Fibroblast of skin of abdomen (primary cell): Measurements from ENCODE around the gene TENT4B.

Source experiments
- DNase-seq: peaks from one replicate; pipeline ENCODE4 v3.0.0-alpha.2; 2013

Gene TENT4B

GRCh38 chr16:50198802-50199403 lies 45.8 kb downstream of the TENT4B start:
- DNase-seq: no peak

- DNase-seq: no peak
Observed at GRCh38 chr16:50201787-50202186, 48.7 kb downstream of the TENT4B start.

- peak; percentile 96 for DNase-seq
Observed at GRCh38 chr16:50202926-50203624, 50.0 kb downstream of the TENT4B start.

DNA sequence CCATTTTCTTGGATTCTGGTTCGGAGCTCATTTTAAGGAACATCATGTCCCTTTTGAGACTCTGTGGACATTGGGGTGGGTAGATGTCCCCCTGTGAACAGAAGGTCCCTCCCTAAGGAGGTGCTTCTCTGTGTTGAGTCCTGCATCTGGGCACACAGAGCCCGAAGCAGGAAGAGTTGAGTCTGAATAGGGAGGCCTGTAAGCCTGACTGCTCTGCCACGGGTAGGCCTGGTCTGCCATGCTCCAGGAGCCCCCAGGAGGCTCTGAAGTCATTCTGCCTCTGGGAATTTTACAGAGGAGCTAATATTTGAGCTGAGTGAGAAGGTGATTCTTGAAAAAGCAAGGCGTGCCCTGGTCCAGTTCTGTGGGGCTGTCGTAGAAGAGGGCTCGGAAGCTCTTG lies 50.6 kb downstream of the TENT4B start:
- DNase-seq: no peak

DNA sequence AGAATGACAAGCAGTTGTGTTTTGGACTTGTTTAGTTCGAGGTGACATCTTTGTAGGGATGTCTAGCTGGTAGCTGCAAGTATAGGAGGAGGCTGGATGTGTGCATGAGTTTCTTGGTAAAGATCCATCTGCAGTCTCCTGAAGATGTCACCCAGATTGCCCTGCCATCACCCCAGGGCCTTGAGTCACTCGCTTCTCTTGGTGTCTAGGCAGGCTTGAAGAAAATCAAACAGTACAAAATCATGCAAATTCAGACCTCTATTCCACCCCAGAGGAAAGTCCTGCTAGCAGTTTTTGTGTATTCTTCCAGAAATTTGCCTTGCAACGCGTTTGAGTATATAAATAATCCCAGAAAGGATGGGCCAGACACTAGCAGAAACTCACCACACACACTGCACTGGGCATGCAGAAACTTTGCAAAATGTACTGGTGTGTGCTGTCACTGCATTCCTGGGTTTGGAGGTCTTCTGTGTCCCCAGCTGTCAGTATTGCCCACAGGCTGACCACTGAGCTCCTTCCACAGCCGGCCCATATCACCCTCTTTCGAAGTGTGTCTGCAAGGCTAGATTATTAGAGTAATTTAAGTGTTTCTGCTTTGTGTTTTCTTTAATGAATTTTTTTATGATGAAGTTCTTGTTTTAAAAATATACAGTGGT lies 51.5 kb downstream of the TENT4B start:
- DNase-seq: no peak

DNA sequence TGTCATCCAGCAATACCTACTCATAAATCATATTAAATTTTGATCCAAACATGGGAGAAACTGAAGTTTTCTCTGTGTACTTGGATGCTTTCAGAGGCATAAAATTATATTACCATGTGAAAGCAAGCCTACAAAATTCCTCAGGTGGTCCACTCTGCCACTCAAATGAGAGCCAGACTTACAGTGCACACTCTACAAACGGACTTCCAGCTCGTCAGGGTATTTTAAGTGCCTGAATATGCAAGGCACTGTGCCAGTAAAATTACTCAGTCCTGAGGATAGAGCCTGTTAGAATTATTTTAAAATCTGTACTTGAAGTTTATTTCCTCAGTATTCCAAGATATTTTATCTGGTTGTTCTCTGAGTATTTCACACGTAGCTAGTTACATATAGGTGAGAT lies 54.5 kb downstream of the TENT4B start:
- DNase-seq: peak; percentile 68

DNA sequence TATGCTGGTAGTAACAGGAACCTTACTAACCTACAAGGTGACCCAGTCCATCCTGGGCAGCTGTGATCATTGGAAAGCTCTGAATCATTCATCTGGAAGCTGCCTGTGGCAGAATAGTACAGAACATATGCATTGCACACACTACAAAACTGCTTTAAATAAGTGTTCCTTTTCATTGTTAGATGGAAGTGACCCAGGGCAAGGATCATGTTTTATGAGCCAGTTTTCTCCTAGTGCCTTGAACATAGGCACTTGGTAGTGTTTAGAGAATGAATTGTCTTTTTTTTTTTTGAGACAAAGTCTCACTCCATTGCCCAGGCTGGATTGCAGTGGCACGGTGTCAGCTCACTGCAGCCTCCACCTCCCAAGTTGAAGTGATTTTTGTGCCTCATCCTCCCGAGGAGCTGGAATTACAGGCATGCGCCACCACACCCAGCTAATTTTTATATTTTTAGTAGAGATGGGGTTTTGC lies 55.4 kb downstream of the TENT4B start:
- DNase-seq: peak; percentile 45

DNA sequence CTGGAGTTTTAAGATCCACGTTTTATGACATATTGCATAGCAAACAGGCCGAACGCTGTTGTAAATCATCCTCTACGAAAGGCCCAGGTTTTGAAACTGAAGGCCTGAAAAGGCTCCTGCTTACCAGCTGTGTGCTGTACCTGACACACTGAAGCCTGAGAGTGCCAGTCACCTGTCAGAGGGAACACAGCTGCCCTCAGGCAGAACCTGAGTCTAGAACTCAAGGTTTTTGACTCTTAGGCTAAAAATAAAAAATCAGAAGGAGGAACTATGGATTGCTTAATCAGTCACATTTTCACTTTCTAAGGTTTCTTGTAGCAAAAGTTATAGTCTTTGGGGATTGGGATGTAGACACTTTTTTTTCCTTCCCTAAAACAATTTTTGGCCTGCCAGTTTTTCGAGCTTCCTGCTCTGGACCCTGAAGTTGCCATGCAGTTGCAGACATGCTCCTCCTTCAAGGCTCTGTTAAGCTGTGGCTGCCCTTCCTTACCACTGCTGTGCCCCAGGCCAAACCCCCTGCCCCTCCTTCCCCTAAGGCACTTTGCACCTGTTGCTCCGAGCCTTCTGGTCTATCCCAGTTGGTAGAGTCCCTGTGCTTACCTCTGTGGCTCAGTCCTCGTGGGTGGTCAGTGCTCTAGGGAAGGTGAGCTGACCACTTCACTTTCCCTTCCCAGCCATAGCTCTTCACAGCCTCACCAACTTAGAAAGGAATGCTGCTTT lies 56.6 kb downstream of the TENT4B start:
- DNase-seq: no peak

GRCh38 chr16:50210266-50211038 lies 57.3 kb downstream of the TENT4B start:
- peak; percentile 89 for DNase-seq

DNA sequence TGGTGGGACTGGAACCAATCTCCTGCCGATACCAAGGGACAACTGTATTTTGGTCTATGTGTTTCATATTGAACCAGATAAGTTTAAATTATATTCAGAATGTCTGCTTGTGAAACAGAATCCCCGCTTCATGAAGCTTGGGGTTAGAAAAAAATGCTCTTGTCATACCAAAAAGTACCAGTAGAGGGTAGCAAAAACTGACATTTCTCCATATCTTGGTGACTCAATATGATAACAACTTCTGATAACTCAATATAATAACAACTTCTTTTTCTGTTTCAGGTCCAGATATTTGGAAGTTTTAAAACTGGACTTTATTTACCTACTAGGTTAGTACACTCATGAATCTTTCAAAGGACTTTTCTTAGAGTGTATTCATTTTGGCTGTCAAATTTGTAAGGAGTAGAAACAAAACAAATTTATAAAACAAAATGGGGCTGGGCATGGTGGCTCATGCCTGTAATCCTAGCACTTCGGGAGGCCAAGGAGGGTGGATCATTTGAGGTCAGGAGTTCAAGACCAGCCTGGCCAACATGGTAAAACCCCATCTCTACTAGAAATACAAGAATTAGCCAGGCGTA lies 60.9 kb downstream of the TENT4B start:
- peak; percentile 42 for DNase-seq

DNA sequence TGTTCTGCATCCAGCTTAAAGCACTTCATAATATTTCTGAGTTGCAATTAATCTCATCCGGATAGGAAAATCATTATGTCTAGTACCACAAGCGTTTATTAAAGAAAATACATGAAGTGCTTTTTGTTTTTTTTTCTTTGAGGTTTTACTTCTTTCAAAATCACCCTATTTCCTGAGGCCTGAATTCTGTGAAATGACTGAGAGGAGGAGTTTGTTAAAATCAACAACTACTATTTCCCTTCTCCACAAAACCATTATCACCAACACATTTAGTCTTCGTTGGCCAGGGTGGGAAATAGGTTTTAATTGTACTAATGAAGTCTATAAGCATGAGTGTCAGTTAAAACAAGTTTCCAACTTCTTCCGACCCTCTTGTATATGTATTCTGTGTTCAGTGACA lies 62.6 kb downstream of the TENT4B start:
- DNase-seq: no peak

GRCh38 chr16:50216231-50216630 lies 63.1 kb downstream of the TENT4B start:
- no peak for DNase-seq

GRCh38 chr16:50219402-50219975 lies 66.4 kb downstream of the TENT4B start:
- DNase-seq: no peak

GRCh38 chr16:50224286-50224685 lies 71.2 kb downstream of the TENT4B start:
- DNase-seq: peak; percentile 28

- no peak for DNase-seq
Observed at GRCh38 chr16:50227120-50227519, 74.0 kb downstream of the TENT4B start.

GRCh38 chr16:50227665-50228064 lies 74.6 kb downstream of the TENT4B start:
- DNase-seq: no peak

- DNase-seq: no peak
Observed at GRCh38 chr16:50228364-50228868, 75.3 kb downstream of the TENT4B start.

DNA sequence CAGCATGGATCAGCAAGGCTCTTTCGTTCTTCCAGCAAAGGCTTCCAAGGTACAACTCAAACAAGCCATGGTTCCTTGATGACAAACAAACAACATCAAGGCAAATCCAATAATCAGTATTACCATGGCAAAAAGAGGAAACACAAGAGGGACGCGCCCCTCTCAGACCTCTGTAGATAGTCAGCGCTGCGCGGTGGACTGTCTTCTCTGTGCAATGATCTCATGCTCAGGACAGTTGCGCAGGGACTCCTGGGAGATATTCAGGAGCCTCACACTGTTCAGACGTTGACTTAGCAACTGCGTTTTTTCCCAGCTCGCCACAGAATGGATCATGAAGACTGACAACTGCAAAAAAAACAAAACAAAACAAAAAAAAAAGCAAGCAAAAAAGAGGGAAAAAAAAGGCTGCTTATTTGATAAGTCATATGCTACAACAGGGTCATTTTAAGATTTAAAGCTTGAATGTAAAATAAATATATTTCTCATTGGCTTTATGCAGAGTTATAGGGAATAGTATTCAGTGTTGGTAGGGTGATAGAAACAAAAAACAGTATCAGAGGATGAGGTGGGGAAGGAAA lies 76.1 kb downstream of the TENT4B start:
- no peak for DNase-seq

- peak; percentile 69 for DNase-seq
Observed at GRCh38 chr16:50234771-50235556, 81.9 kb downstream of the TENT4B start.

DNA sequence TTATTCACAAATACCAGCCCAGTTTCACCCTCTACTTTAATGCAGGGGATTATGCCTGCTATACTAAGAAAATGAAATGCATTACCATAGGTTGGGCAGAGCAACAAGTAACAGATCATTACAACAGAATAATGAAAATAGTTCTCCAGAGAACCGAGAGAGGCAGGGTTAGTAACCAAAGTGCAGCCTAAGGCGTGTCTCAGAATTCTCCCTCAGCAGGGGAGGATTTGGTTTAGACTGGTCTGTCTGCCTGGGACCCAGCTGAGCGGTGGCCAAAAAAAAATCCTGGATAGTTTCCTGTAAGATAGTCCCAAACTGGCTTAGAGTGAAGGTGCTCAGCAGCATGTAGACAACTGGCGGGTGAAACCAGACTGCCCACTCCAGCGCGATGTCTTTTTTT lies 82.5 kb downstream of the TENT4B start:
- peak; percentile 29 for DNase-seq
